Right lobe of liver (tissue), 6 donors: Measurements from ENCODE around the gene ZNF566. TPM values are rescaled to one million over a fixed set of nuclear protein-coding genes. Genes with fewer than 3 reads are reported as not detected.

Experiments
- ATAC-seq, 4 donors: fragments of 200-7000 bp; cut with Tn5 transposase; one replicate each; pipeline ENCODE4 v1.9.1; 2020; ENCODE audit warnings: mild to moderate bottlenecking in 4 of 4, moderate library complexity in 4 of 4
- DNase-seq, 3 donors: peaks; one replicate each; pipeline ENCODE4 v3.0.0-alpha.2; 2020
- H3K27ac ChIP-seq, 3 donors: fragments of 200-600 bp; one replicate each; pipeline ENCODE4 v1.8.0; 2022
- H3K27me3 ChIP-seq, 2 donors: fragments of 200-600 bp; one replicate each; pipeline ENCODE4 v1.8.0; 2022
- H3K36me3 ChIP-seq, 4 donors: fragments of 200-600 bp; sonication (generic) in 1 of 4; one replicate each; pipeline versions ENCODE4 v1.5.1 to v1.8.0; 2017 to 2022; ENCODE audit warnings: control low read depth in 1 of 4
- H3K4me1 ChIP-seq, 4 donors: fragments of 200-600 bp; sonication (generic) in 1 of 4; one replicate each; pipeline versions ENCODE4 v1.5.1 to v1.8.0; 2017 to 2022; ENCODE audit warnings: control low read depth in 1 of 4
- H3K4me3 ChIP-seq, 3 donors: fragments of 200-600 bp; one replicate each; pipeline ENCODE4 v1.8.0; 2022
- H3K9me3 ChIP-seq, 4 donors: fragments of 200-600 bp; sonication (generic) in 1 of 4; one replicate each; pipeline versions ENCODE4 v1.5.1 to v1.8.0; 2017 to 2022; ENCODE audit warnings: control low read depth in 1 of 4
- POLR2A ChIP-seq: fragments of 450-650 bp; IDR thresholded peaks from one replicate; pipeline ENCODE4 v1.6.1; 2017; ENCODE audit warnings: antibody characterized with exemption, mild to moderate bottlenecking
- WGBS: methylation state at CpG from one replicate; pipeline ENCODE4 v1.1.6; 2018; ENCODE audit warnings: low coverage, low lambda C conversion rate; ENCODE audit not compliant: insufficient coverage; ENCODE audit errors: missing lambda C conversion rate; 5-methylcytosine and 5-hydroxymethylcytosine counted together
- intact Hi-C, 2 donors: fragments of 100-400 bp; cut with DNase I; formaldehyde crosslinking; loops; one replicate each; pipeline versions ENCODE4 v1.11.2 to v1.14.1; 2022
- total RNA-seq, 6 experiments: library from RNA; depleted of rRNA in 2 of 6; stranded (reverse); fragments of >200 nt in 2 of 6; fragmentation: NEBNext Ultra II Directional in 3 of 6; extraction: Animal tissue kit (Norgen Biotek cat#: 25700) in 3 of 6; gene quantifications; one replicate each; pipeline versions ENCODE4 v1.1.0 to v1.2.4, GENCODE V29; 2016 to 2023
- TF ChIP-seq, protein P1 (sequence below), 4 donors: fragments of 200-600 bp in 3 of 4; fragments of 450-650 bp in 1 of 4; IDR thresholded peaks; one replicate each; pipeline versions ENCODE4 v1.5.1 to v1.8.0; 2016 to 2022; ENCODE audit warnings: antibody characterized with exemption in 4 of 4, mild to moderate bottlenecking in 2 of 4
- donor health status: DM: no; HTN: yes; CAD: no.
- donor health status: DM: no; HTN: no; CAD: no.
- donor health status: DM: no; HTN: no; CAD: no.
- donor health status: DM: no; HTN: yes; CAD: no.
- donor health status: DM: no; HTN: yes; CAD: no.

Gene ZNF566
- total RNA-seq, 6 experiments from 2014 or later, result 4.1 to 7.8 (median 5.1) TPM

DNA sequence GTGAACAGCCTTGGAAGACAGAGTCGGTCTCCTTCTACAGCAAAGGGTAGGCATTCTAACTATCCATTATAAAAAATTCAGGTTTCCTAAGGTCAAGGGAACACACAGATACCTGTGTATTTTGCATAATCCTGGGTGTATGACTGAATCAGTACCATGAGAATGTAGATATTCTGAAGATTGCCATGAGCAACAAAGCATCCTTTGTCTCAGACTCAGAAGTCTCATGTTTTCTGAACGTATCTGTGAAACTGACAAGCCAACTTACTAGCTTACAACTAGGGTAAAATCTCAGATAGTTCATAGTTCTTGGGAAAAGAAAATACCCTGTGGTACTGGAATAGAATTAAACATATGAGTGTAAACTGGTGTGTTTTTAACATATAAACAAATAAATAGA is 6.5 kb downstream of the ZNF566 start:
- Histone ChIP-seq H3K27me3 (no peaks in the 10 kb centered on the region), H3K4me3 (no peak overlapping the region), H3K9me3 (peaks cover 0 to 14% (median 3%) of the 10 kb centered on the region in 4 donors), H3K36me3 (no peaks in the 10 kb centered on the region), H3K27ac (no peak overlapping the region), H3K4me1 (no peaks in the 10 kb centered on the region)
- no peak for ATAC-seq
- no peak for DNase-seq
- WGBS, result 96% methylated on average over 2 of the region's 2 CpGs
- TF ChIP-seq, protein P1, sequence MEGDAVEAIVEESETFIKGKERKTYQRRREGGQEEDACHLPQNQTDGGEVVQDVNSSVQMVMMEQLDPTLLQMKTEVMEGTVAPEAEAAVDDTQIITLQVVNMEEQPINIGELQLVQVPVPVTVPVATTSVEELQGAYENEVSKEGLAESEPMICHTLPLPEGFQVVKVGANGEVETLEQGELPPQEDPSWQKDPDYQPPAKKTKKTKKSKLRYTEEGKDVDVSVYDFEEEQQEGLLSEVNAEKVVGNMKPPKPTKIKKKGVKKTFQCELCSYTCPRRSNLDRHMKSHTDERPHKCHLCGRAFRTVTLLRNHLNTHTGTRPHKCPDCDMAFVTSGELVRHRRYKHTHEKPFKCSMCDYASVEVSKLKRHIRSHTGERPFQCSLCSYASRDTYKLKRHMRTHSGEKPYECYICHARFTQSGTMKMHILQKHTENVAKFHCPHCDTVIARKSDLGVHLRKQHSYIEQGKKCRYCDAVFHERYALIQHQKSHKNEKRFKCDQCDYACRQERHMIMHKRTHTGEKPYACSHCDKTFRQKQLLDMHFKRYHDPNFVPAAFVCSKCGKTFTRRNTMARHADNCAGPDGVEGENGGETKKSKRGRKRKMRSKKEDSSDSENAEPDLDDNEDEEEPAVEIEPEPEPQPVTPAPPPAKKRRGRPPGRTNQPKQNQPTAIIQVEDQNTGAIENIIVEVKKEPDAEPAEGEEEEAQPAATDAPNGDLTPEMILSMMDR (IDR thresholded peaks at IDR 0.05), result no peak
- TF ChIP-seq POLR2A, result no peak
- intact Hi-C loops, result no loop called here

DNA sequence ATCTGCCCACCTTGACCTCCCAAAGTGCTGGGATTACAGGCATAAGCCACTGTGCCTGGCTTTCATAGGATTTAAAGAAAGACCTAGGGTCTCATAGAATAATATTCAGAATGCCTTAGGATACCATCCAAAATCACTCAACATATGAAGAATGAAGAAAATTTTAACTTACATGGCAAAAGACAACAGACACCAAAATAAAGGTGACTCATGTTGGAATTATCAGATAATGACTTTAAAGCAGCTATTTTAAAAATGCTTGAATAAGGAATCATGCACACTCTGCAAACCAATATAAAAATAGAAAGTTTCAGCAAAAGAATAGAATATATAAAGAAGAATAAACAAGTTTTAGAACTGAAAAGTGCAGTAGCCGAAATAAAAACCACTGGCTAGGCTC is 29.3 kb downstream of the ZNF566 start:
- TF ChIP-seq, protein P1 (IDR thresholded peaks at IDR 0.05), result no peak
- TF ChIP-seq POLR2A, result no peak
- peaks cover 0 to 15% (median 6%) of the 10 kb centered on the region in 4 donors for H3K9me3 ChIP-seq
- H3K4me3 ChIP-seq, result no peak overlapping the region
- intact Hi-C loops, result no loop called here
- DNase-seq (no peak), ATAC-seq (no peak)
- 93% methylated on average over 1 of the region's 1 CpG for WGBS
- H3K27ac ChIP-seq, result no peak overlapping the region
- no peaks in the 10 kb centered on the region for H3K4me1 ChIP-seq
- peaks cover 0 to 8% (median 0%) of the 10 kb centered on the region in 4 donors for H3K36me3 ChIP-seq
- no peaks in the 10 kb centered on the region for H3K27me3 ChIP-seq

DNA sequence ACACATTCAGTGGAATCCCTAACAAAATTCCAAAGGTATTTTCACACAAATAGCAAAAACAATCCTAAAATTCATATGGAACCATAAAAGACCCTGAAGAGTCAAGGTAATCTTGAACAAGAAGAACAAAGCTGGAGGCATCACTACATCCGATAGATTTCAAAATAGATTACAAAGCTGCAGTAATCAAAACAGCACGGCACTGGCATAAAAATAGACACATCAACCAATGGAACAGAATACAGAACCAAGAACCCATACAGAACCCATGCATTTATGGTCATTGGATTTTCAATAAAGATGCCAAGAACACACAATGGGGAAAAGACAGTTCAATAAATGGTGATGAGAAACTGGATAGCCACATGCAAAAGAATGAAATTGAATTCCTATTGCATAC is 32.5 kb downstream of the ZNF566 start:
- no peak overlapping the region for H3K4me3 ChIP-seq
- no peak for DNase-seq
- ATAC-seq, result no peak
- 100% methylated on average over 2 of the region's 2 CpGs for WGBS
- TF ChIP-seq, protein P1 (IDR thresholded peaks at IDR 0.05), result no peak
- TF ChIP-seq POLR2A, result no peak
- H3K27ac ChIP-seq, result no peak overlapping the region
- H3K36me3 ChIP-seq, result peaks cover 0 to 16% (median 0%) of the 10 kb centered on the region in 4 donors
- no peaks in the 10 kb centered on the region for H3K4me1 ChIP-seq
- intact Hi-C loops, result no loop called here
- H3K9me3 ChIP-seq, result peaks cover 0 to 15% (median 12%) of the 10 kb centered on the region in 4 donors
- H3K27me3 ChIP-seq, result no peaks in the 10 kb centered on the region

DNA sequence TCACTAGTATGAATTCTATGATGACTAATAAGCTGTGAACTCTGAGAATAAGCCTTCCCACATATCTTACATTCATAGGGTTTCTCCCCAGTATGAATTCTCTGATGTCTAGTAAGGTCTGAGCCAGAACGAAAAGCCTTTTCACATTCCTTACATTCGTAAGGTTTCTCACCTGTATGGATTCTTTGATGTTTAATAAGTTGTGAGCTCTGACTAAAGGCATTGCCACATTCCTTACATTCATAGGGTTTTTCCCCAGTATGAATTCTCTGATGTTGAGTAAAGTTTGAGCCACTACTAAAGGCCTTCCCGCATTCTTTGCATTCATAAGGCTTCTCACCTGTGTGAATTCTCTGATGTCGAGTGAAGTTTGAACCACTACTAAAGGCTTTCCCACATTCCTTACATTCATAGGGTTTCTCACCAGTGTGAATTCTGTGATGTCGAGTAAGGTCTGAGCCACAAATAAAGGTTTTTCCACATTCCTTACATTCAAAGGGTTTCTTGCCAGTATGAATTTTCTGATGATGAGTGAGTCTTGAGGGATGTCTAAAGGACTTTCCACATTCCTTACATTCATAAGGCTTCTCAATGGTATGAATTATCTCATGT is 40.2 kb downstream of the ZNF566 start:
- DNase-seq (no peak), ATAC-seq (no peak)
- peaks cover 0 to 34% (median 0%) of the 10 kb centered on the region in 4 donors for H3K36me3 ChIP-seq
- TF ChIP-seq POLR2A, result no peak
- TF ChIP-seq, protein P1 (IDR thresholded peaks at IDR 0.05), result no peak
- no peaks in the 10 kb centered on the region for H3K4me1 ChIP-seq
- intact Hi-C loops, result no loop called here
- WGBS, result 100% methylated on average over 4 of the region's 5 CpGs
- peaks cover 0 to 54% (median 36%) of the 10 kb centered on the region in 4 donors for H3K9me3 ChIP-seq
- no peak overlapping the region for H3K27ac ChIP-seq
- H3K4me3 ChIP-seq, result no peak overlapping the region
- no peaks in the 10 kb centered on the region for H3K27me3 ChIP-seq
